OCI-LY1 (cell line): ENCODE measurements around the gene VIL1.

Source experiments
- H2AFZ ChIP-seq: fragments of 200-600 bp; sonication (generic), shearing (Covaris generic); 2 replicates; pipeline ENCODE4 v1.6.0; 2014; ENCODE audit warnings: antibody characterized with exemption, mild to moderate bottlenecking, low read length
- H3F3A ChIP-seq: fragments of 200-600 bp; sonication (generic), shearing (Covaris generic); 2 replicates; pipeline ENCODE4 v1.6.0; 2014; ENCODE audit warnings: mild to moderate bottlenecking, antibody characterized with exemption, low read length, moderate library complexity; ENCODE audit not compliant: insufficient read depth
- H3K27ac ChIP-seq: fragments of 200-600 bp; sonication (generic); 2 replicates; pipeline ENCODE4 v1.5.1; 2014; ENCODE audit warnings: low read length, mixed run types, mild to moderate bottlenecking, low read depth; ENCODE audit not compliant: poor library complexity, severe bottlenecking
- H3K27me3 ChIP-seq: fragments of 200-600 bp; sonication (generic); 2 replicates; pipeline ENCODE4 v1.6.0; 2014; ENCODE audit warnings: antibody characterized with exemption, mild to moderate bottlenecking, low read length, moderate library complexity; ENCODE audit not compliant: insufficient read depth
- H3K36me3 ChIP-seq: fragments of 200-600 bp; sonication (generic); 2 replicates; pipeline ENCODE4 v1.6.1; 2014; ENCODE audit warnings: mild to moderate bottlenecking, antibody characterized with exemption, low read length, moderate library complexity, mixed read lengths; ENCODE audit not compliant: insufficient read depth
- H3K4me1 ChIP-seq: fragments of 200-600 bp; sonication (generic); 2 replicates; pipeline ENCODE4 v1.5.1; 2014; ENCODE audit warnings: mild to moderate bottlenecking, low read length, moderate library complexity; ENCODE audit not compliant: insufficient read depth, severe bottlenecking
- H3K4me2 ChIP-seq: fragments of 200-600 bp; sonication (generic), shearing (Covaris generic); 2 replicates; pipeline ENCODE4 v1.6.1; 2014; ENCODE audit warnings: low read length
- H3K4me3 ChIP-seq: fragments of 200-600 bp; sonication (generic); 2 replicates; pipeline ENCODE4 v1.5.1; 2014; ENCODE audit warnings: low read length, low read depth, mild to moderate bottlenecking, mixed read lengths; ENCODE audit not compliant: poor library complexity, severe bottlenecking
- H3K79me2 ChIP-seq: fragments of 200-600 bp; shearing (Covaris generic); 2 replicates; pipeline ENCODE4 v1.6.1; 2016; ENCODE audit warnings: mixed run types, low read length, mixed read lengths; ENCODE audit not compliant: insufficient read depth
- H3K9ac ChIP-seq: fragments of 200-600 bp; sonication (generic), shearing (Covaris generic); 2 replicates; pipeline ENCODE4 v1.6.1; 2014; ENCODE audit warnings: mild to moderate bottlenecking, low read length, mixed read lengths
- H3K9me2 ChIP-seq: fragments of 200-600 bp; sonication (generic), shearing (Covaris generic); 2 replicates; pipeline ENCODE4 v1.6.1; 2014; ENCODE audit warnings: low read depth, mild to moderate bottlenecking, low read length, mixed read lengths
- H3K9me3 ChIP-seq: fragments of 200-600 bp; shearing (Covaris generic); 2 replicates; pipeline ENCODE4 v1.6.1; 2014; ENCODE audit warnings: low read length, mixed read lengths
- H4K20me1 ChIP-seq: fragments of 200-600 bp; sonication (generic), shearing (Covaris generic); 2 replicates; pipeline ENCODE4 v1.6.0; 2016; ENCODE audit warnings: mild to moderate bottlenecking, low read length; ENCODE audit not compliant: insufficient read depth
- CTCF ChIP-seq: fragments of 200-600 bp; sonication (generic), shearing (Covaris generic); IDR thresholded peaks from 2 replicates; pipeline ENCODE4 v1.5.1; 2017; ENCODE audit warnings: mild to moderate bottlenecking, antibody characterized with exemption, low read length, moderate library complexity, mixed read lengths
- EZH2 ChIP-seq: fragments of 200-600 bp; sonication (generic), shearing (Covaris generic); IDR thresholded peaks from 2 replicates; pipeline ENCODE4 v1.8.0; 2017; ENCODE audit warnings: borderline replicate concordance, mixed run types, mild to moderate bottlenecking, antibody characterized with exemption, low read length, moderate library complexity, mixed read lengths

VIL1 gene

GRCh38 chr2:218418321-218418716 lies 604 bp upstream of the VIL1 start:
- Histone ChIP-seq H2AFZ (no peak overlapping the region), H3K9ac (no peak overlapping the region), H3K4me1 (no peaks in the 10 kb centered on the region), H3K9me2 (no peaks in the 10 kb centered on the region), H3F3A (no peaks in the 10 kb centered on the region), H3K27me3 (peaks cover 5% of the 10 kb centered on the region; the same call in 1 of the 2 replicates), H3K36me3 (no peaks in the 10 kb centered on the region), H3K79me2 (no peaks in the 10 kb centered on the region), H3K9me3 (no peaks in the 10 kb centered on the region), H4K20me1 (no peaks in the 10 kb centered on the region), H3K4me2 (no peak overlapping the region), H3K4me3 (no peak overlapping the region), H3K27ac (no peak overlapping the region)
- TF ChIP-seq EZH2 (no peak), CTCF (no peak)

- H3K4me1 ChIP-seq = no peaks in the 10 kb centered on the region
Measured at GRCh38 chr2:218419630-218420216, 800 bp downstream of the VIL1 start.

GRCh38 chr2:218421027-218421426 lies 2.1 kb downstream of the VIL1 start:
- no peak overlapping the region for H3K4me2 ChIP-seq
- H3K9ac ChIP-seq = no peak overlapping the region
- no peak overlapping the region for H3K4me3 ChIP-seq
- H3K27me3 ChIP-seq = peaks cover 5% of the 10 kb centered on the region; the same call in 1 of the 2 replicates
- H3K4me1 ChIP-seq = no peaks in the 10 kb centered on the region
- H4K20me1 ChIP-seq = no peaks in the 10 kb centered on the region
- no peak overlapping the region for H3K27ac ChIP-seq
- H3K36me3 ChIP-seq = no peaks in the 10 kb centered on the region
- no peaks in the 10 kb centered on the region for H3K79me2 ChIP-seq
- no peaks in the 10 kb centered on the region for H3K9me3 ChIP-seq
- H2AFZ ChIP-seq = no peak overlapping the region
- no peak for TF ChIP-seq EZH2
- TF ChIP-seq CTCF = no peak
- H3K9me2 ChIP-seq = no peaks in the 10 kb centered on the region
- H3F3A ChIP-seq = no peaks in the 10 kb centered on the region

More at GRCh38 chr2:218419630-218420216, 800 bp downstream of the VIL1 start:
- Histone ChIP-seq H2AFZ (no peak overlapping the region), H3K4me2 (no peak overlapping the region), H3K9me2 (no peaks in the 10 kb centered on the region), H3K9me3 (no peaks in the 10 kb centered on the region), H3F3A (no peaks in the 10 kb centered on the region), H4K20me1 (no peaks in the 10 kb centered on the region), H3K79me2 (no peaks in the 10 kb centered on the region), H3K27me3 (peaks cover 5% of the 10 kb centered on the region; the same call in 1 of the 2 replicates), H3K9ac (no peak overlapping the region), H3K27ac (no peak overlapping the region), H3K4me3 (no peak overlapping the region), H3K36me3 (no peaks in the 10 kb centered on the region)
- TF ChIP-seq EZH2 (no peak), CTCF (no peak)
